Tibial nerve (tissue), 4 donors: ENCODE data around the gene TUB. TPM values are rescaled to one million over a fixed set of nuclear protein-coding genes. Genes with fewer than 3 reads are reported as not detected.
A peak's percentile ranks its signal among the peaks of the same experiment; 100 is the strongest.

ENCODE experiments used
- DNase-seq, 2 donors: peaks; one replicate each; pipeline ENCODE4 v3.0.0-alpha.2; 2019; ENCODE audit warnings: low spot score in 2 of 2
- H3K27ac ChIP-seq, 4 donors: fragments of 200-600 bp; sonication (generic) in 3 of 4; one replicate each; pipeline ENCODE4 v1.5.1; 2017 to 2019; ENCODE audit warnings: mild to moderate bottlenecking in 1 of 4
- H3K27me3 ChIP-seq, 2 donors: fragments of 200-600 bp; sonication (generic) in 1 of 2; one replicate each; pipeline versions ENCODE4 v1.5.1 to v1.6.0; 2017 to 2019
- H3K36me3 ChIP-seq, 3 donors: fragments of 200-600 bp; sonication (generic); one replicate each; pipeline ENCODE4 v1.5.1; 2018 to 2019
- H3K4me1 ChIP-seq, 4 donors: fragments of 200-600 bp; sonication (generic) in 3 of 4; one replicate each; pipeline ENCODE4 v1.5.1; 2017 to 2019
- H3K4me3 ChIP-seq, 4 donors: fragments of 200-600 bp; sonication (generic) in 3 of 4; one replicate each; pipeline ENCODE4 v1.5.1; 2017 to 2019; ENCODE audit warnings: mild to moderate bottlenecking in 1 of 4, moderate library complexity in 1 of 4
- H3K9me3 ChIP-seq, 4 donors: fragments of 200-600 bp; sonication (generic) in 3 of 4; one replicate each; pipeline ENCODE4 v1.5.1; 2017 to 2019
- EP300 ChIP-seq, 2 donors: sonication (generic); formaldehyde crosslinking; IDR thresholded peaks; one replicate each; pipeline ENCODE4 v1.6.1; 2017; ENCODE audit warnings: antibody characterized with exemption in 2 of 2, mild to moderate bottlenecking in 1 of 2
- POLR2A ChIP-seq, 2 donors: fragments of 450-650 bp; IDR thresholded peaks; one replicate each; pipeline ENCODE4 v1.6.1; 2017; ENCODE audit warnings: antibody characterized with exemption in 2 of 2, mild to moderate bottlenecking in 2 of 2, moderate library complexity in 2 of 2
- WGBS, 2 donors: methylation state at CpG; one replicate each; pipeline ENCODE4 v1.1.5; 2018; 5-methylcytosine and 5-hydroxymethylcytosine counted together
- total RNA-seq, 4 donors: library from RNA; depleted of rRNA; stranded (reverse); fragments of >200 nt; gene quantifications; one replicate each; pipeline ENCODE4 v1.1.0, GENCODE V29; 2016
- TF ChIP-seq, protein P1 (sequence below), 5 experiments: fragments of 200-600 bp in 3 of 5; fragments of 450-650 bp in 2 of 5; sonication (generic) in 3 of 5; IDR thresholded peaks; one replicate each; pipeline ENCODE4 v1.5.1; 2016 to 2019; ENCODE audit warnings: antibody characterized with exemption in 5 of 5, mild to moderate bottlenecking in 3 of 5, moderate library complexity in 2 of 5

The TUB gene, protein sequence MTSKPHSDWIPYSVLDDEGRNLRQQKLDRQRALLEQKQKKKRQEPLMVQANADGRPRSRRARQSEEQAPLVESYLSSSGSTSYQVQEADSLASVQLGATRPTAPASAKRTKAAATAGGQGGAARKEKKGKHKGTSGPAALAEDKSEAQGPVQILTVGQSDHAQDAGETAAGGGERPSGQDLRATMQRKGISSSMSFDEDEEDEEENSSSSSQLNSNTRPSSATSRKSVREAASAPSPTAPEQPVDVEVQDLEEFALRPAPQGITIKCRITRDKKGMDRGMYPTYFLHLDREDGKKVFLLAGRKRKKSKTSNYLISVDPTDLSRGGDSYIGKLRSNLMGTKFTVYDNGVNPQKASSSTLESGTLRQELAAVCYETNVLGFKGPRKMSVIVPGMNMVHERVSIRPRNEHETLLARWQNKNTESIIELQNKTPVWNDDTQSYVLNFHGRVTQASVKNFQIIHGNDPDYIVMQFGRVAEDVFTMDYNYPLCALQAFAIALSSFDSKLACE
- total RNA-seq: 10 to 100 TPM in 3 of 4 donors, 1 to 10 TPM in 1; 9.3 to 14.5 (median 12.5) TPM

DNA sequence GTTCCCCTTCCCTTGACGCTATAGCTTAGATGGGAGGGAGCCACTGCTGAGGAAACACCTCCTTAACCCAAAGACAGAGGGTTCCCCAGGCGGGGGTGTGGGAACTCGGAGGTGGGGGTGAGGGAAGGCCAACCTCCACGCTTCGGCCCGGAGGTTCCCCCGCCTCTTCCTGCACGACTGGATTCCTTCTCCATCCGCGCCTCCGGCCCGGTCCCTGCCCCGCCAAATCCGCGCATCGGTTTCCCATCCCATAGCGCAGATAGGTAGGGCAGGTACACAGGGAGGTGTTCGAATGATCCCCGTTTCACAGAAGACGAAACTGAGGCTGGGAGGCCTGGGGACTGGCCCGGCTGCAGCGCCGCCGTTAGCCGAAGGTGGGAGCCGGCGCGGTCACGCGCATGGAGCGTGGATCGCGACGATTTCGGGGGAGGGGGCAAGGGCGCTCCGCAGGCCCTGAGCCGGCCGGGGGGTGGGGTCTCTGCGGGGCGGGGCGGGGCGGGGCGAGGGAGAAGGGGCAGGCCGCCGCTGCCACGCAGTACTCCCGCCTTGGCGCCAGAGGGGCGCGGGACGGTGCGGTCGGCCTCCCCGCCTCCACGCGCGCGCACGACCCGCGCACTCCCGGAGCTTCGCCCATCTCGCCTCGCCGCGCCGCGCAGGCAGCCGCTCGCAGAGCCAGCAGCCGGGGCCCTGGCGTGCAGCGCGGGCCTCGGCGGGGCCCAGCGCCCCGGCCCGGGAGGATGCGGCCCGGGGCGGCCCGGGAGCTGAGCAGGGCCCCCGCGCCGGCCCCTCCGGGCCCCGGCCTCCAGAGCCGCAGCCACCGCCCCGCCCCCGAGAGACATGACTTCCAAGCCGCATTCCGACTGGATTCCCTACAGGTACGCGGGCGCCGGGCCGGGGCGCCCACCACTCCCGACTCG is at the start of gene TUB:
Gene TUB, plus strand, starts transcription at position 538 of the 917 bp plus-strand sequence. Its CDS starts 300 bp downstream, at position 838.
- 2% methylated on average over 35 to 39 of the region's 104 CpGs for WGBS, 2 donors
- Histone ChIP-seq H3K9me3 (no peaks in the 10 kb centered on the region), H3K4me3 (peak within 1 kb of the TSS; percentile 32 to 72 (median 46)), H3K27me3 (no peaks in the 10 kb centered on the region), H3K36me3 (no peaks in the 10 kb centered on the region), H3K4me1 (peaks cover 0 to 34% (median 3%) of the 10 kb centered on the region in 4 donors), H3K27ac (peak within 1 kb of the TSS in 1 of 4 donors; percentile 66)
- DNase-seq: no peak
- TF ChIP-seq, protein P1, sequence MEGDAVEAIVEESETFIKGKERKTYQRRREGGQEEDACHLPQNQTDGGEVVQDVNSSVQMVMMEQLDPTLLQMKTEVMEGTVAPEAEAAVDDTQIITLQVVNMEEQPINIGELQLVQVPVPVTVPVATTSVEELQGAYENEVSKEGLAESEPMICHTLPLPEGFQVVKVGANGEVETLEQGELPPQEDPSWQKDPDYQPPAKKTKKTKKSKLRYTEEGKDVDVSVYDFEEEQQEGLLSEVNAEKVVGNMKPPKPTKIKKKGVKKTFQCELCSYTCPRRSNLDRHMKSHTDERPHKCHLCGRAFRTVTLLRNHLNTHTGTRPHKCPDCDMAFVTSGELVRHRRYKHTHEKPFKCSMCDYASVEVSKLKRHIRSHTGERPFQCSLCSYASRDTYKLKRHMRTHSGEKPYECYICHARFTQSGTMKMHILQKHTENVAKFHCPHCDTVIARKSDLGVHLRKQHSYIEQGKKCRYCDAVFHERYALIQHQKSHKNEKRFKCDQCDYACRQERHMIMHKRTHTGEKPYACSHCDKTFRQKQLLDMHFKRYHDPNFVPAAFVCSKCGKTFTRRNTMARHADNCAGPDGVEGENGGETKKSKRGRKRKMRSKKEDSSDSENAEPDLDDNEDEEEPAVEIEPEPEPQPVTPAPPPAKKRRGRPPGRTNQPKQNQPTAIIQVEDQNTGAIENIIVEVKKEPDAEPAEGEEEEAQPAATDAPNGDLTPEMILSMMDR (IDR thresholded peaks at IDR 0.05): no peak
- TF ChIP-seq POLR2A (IDR thresholded peaks at IDR 0.05): peak in 1 of 2 donors; percentile 28

DNA sequence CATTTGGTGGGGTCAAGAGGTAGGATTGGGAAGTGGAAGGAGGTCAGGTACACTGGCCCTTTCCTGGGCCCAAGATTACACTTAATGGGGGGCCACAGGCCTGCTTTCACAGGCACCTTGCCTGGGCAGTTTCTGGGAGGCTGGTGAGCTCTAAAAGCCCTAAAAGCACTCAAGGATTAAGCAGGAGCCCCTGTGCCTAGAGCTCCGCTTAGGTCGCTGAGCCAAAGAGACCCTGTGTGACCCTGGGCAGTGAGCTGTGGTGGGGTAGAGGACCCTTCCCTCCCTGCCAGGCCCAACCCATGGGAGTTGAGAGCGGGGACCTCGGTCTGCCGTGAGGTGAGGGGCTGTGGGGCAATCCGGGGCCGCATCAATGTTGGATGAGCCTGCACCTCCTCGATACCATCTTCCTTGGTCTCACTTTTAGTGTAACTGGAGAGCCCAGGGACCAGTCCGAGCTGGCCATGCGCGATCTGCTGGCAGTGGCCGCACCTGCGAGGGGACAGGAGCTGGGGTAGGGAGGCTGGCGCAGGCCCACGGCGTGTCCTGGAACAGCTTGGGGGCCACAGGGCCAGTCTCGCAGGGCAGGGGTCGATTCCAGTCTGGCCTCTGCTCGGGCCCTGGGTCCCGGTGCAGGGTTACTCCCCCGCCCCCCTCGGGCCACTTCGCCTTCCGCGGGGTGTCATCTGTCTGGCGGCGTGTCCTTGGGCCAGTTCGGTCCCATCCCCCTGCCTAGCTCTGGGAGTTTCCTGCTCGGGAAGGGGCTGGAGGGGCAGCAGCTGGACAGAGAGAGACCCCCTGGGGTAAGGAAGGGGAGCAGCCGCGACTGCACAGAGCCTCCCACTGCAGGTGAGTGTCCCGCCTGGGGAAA is 49.5 kb upstream of the TUB start:
- DNase-seq: no peak
- no peaks in the 10 kb centered on the region for H3K36me3 ChIP-seq
- H3K9me3 ChIP-seq: no peaks in the 10 kb centered on the region
- H3K27ac ChIP-seq: no peak overlapping the region
- WGBS, 2 donors: 76 to 87% methylated on average over 21 to 26 of the region's 32 CpGs
- no peak overlapping the region for H3K4me3 ChIP-seq
- peaks cover 0 to 37% (median 7%) of the 10 kb centered on the region in 4 donors for H3K4me1 ChIP-seq
- TF ChIP-seq EP300 (IDR thresholded peaks at IDR 0.05): no peak
- no peak for TF ChIP-seq POLR2A (IDR thresholded peaks at IDR 0.05)
- TF ChIP-seq, protein P1 (IDR thresholded peaks at IDR 0.05): no peak
- no peaks in the 10 kb centered on the region for H3K27me3 ChIP-seq

DNA sequence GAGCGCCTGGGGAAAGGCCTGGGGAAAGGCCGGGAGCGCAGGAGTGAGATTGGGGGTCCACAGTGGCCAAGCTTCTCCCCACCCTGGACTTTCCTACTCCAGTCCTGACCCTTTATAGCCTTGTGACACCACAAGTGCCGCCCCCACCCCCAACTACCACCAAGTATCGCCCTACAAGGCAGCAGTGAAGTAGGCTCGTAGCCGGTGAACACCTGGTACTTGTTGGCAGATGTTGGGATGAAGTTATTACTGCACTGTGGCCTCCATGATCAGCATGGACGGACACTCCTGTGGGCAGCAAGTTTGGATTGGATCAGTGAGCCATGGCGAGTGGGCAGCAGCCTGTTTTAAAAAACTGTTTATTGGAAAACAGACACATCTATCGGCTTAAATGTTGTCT is 48.9 kb upstream of the TUB start:
- no peaks in the 10 kb centered on the region for H3K27me3 ChIP-seq
- no peaks in the 10 kb centered on the region for H3K9me3 ChIP-seq
- TF ChIP-seq, protein P1 (IDR thresholded peaks at IDR 0.05): no peak
- no peak for TF ChIP-seq EP300 (IDR thresholded peaks at IDR 0.05)
- TF ChIP-seq POLR2A (IDR thresholded peaks at IDR 0.05): no peak
- no peak overlapping the region for H3K27ac ChIP-seq
- no peak overlapping the region for H3K4me3 ChIP-seq
- DNase-seq: no peak
- 81 to 85% methylated on average over 10 of the region's 10 CpGs for WGBS, 2 donors
- H3K36me3 ChIP-seq: no peaks in the 10 kb centered on the region
- H3K4me1 ChIP-seq: peaks cover 0 to 38% (median 7%) of the 10 kb centered on the region in 4 donors

DNA sequence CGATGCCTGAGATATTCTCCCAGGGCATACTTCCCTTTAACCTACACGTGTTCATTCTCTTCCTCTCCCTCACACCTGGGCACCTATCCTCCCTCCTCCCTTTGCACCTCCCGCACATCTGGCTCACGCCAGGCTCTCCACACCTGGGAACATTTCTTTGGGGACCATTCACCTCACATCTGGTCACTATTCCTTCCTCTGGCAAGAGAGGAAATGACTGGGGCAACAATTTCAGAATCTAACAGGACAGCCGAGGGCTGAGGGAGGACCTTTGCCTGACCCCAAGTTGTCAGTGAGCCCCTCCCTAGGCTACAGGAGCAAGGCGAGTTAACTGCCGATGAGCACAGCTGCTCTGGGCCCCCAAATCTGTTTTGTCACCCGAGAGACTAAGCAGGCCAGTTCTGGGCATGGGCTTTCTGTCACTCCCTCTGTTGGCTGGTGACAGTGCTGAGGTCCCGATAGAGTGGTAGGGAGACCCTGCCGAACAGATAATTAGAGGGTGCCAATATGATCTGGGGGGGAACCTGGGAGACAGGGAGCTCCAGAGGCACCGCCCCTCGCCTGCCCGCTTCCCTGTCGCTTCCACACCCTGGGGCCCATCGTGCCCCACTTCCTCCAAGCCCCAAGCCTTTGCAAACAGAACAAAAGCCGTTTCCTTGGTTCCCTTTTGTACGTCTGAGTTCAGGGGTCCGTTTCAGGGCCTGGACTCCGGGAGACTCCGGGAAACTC is 48.3 kb upstream of the TUB start:
- Histone ChIP-seq H3K4me1 (peaks cover 0 to 38% (median 7%) of the 10 kb centered on the region in 4 donors), H3K9me3 (no peaks in the 10 kb centered on the region), H3K4me3 (no peak overlapping the region), H3K36me3 (no peaks in the 10 kb centered on the region), H3K27ac (no peak overlapping the region), H3K27me3 (no peaks in the 10 kb centered on the region)
- DNase-seq: no peak
- TF ChIP-seq POLR2A (IDR thresholded peaks at IDR 0.05) (no peak), EP300 (IDR thresholded peaks at IDR 0.05) (no peak)
- TF ChIP-seq, protein P1 (IDR thresholded peaks at IDR 0.05): no peak
- 37% methylated on average over 20 of the region's 20 CpGs for WGBS, 2 donors
